ENCODE results near the gene SFTPA1.
"Not testable (repeated sequence)": the region's sequence is repeated elsewhere in the genome, so short reads cannot be mapped to it uniquely, and the experiment has no call there.

DNA sequence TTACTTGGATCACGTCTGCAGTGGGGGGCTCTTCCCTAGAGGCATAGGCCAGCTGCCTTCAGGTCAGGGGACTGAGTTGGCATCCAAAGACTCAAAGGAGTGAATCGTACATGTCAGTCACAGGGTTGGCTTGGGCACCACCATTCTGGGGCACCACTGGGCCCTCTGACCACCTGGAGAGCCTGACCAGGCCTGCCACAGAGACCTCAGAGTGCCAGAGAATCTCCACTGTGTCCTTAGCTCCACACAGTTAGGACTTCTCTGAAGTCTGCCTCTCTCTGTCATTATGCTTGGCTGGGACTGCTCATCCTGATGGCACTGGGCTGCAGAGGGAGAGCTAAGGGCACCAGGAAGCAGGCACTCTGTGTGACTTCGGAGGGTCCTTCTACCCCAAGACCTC, 16.2 kb upstream of the SFTPA1 start:
- TF ChIP-seq, protein P1, sequence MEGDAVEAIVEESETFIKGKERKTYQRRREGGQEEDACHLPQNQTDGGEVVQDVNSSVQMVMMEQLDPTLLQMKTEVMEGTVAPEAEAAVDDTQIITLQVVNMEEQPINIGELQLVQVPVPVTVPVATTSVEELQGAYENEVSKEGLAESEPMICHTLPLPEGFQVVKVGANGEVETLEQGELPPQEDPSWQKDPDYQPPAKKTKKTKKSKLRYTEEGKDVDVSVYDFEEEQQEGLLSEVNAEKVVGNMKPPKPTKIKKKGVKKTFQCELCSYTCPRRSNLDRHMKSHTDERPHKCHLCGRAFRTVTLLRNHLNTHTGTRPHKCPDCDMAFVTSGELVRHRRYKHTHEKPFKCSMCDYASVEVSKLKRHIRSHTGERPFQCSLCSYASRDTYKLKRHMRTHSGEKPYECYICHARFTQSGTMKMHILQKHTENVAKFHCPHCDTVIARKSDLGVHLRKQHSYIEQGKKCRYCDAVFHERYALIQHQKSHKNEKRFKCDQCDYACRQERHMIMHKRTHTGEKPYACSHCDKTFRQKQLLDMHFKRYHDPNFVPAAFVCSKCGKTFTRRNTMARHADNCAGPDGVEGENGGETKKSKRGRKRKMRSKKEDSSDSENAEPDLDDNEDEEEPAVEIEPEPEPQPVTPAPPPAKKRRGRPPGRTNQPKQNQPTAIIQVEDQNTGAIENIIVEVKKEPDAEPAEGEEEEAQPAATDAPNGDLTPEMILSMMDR (conservative IDR thresholded peaks at IDR 0.05 in 1 of 2, IDR thresholded peaks at IDR 0.05 in 1 of 2; ENCODE audit: extremely low read depth in 1 of 2, insufficient read depth in 1 of 2, low read depth in 1 of 2, low read length in 2 of 2), result not testable (repeated sequence)
- TF ChIP-seq EZH2 (IDR thresholded peaks at IDR 0.05; ENCODE audit: borderline replicate concordance, low read length), result not testable (repeated sequence)

Data from mammary epithelial cell (primary cell).